Peyer's patch (tissue), 4 donors: Measurements from ENCODE around the gene MRGPRD. TPM values are rescaled to one million over a fixed set of nuclear protein-coding genes. Genes with fewer than 3 reads are reported as not detected.

Experiments used
- DNase-seq, 3 donors: peaks; one replicate each; pipeline ENCODE4 v3.0.0-alpha.2; 2017 to 2019
- H3K27ac ChIP-seq, 4 donors: fragments of 200-600 bp; sonication (generic); one replicate each; pipeline ENCODE4 v1.5.1; 2016 to 2019
- H3K27me3 ChIP-seq, 2 donors: fragments of 200-600 bp; sonication (generic); one replicate each; pipeline ENCODE4 v1.5.1; 2019
- H3K36me3 ChIP-seq, 3 donors: fragments of 200-600 bp; sonication (generic); one replicate each; pipeline ENCODE4 v1.5.1; 2016 to 2019
- H3K4me1 ChIP-seq, 4 donors: fragments of 200-600 bp; sonication (generic); one replicate each; pipeline ENCODE4 v1.5.1; 2016 to 2019
- H3K4me3 ChIP-seq, 4 donors: fragments of 200-600 bp; sonication (generic); 1 replicate in 3 of 4; 2 replicates in 1 of 4; pipeline ENCODE4 v1.5.1; 2016 to 2019; ENCODE audit warnings: mild to moderate bottlenecking in 1 of 4
- H3K9me3 ChIP-seq, 4 donors: fragments of 200-600 bp; sonication (generic); one replicate each; pipeline ENCODE4 v1.5.1; 2016 to 2019; ENCODE audit warnings: mild to moderate bottlenecking in 1 of 4
- CTCF ChIP-seq, 6 experiments: fragments of 450-650 bp in 4 of 6; fragments of 200-600 bp in 2 of 6; sonication (generic) in 1 of 6; IDR thresholded peaks; one replicate each; pipeline ENCODE4 v1.5.1; 2017 to 2019; ENCODE audit warnings: antibody characterized with exemption in 6 of 6, mild to moderate bottlenecking in 3 of 6, moderate library complexity in 1 of 6
- POLR2A ChIP-seq, 2 donors: fragments of 450-650 bp; IDR thresholded peaks; one replicate each; pipeline ENCODE4 v1.5.1; 2017; ENCODE audit warnings: antibody characterized with exemption in 2 of 2, mild to moderate bottlenecking in 2 of 2, moderate library complexity in 2 of 2
- total RNA-seq, 4 donors: library from RNA; depleted of rRNA; stranded (reverse); fragments of >200 nt; gene quantifications; one replicate each; pipeline ENCODE4 v1.1.0, GENCODE V29; 2016

Gene MRGPRD
- total RNA-seq, 4 donors from 2014 or later = not detected

- H3K36me3 ChIP-seq = peaks cover 0 to 49% (median 0%) of the 10 kb centered on the region in 3 donors
Measured at GRCh38 chr11:68939583-68940555, 40.9 kb downstream of the MRGPRD start.

GRCh38 chr11:68938816-68939582 is 41.8 kb downstream of the MRGPRD start:
- Histone ChIP-seq H3K27ac (no peak overlapping the region), H3K9me3 (no peaks in the 10 kb centered on the region), H3K4me3 (no peak overlapping the region), H3K4me1 (no peaks in the 10 kb centered on the region), H3K36me3 (peaks cover 0 to 56% (median 0%) of the 10 kb centered on the region in 3 donors), H3K27me3 (no peaks in the 10 kb centered on the region)
- no peak for DNase-seq
- no peak for TF ChIP-seq POLR2A (IDR thresholded peaks at IDR 0.05)
- no peak for TF ChIP-seq CTCF (IDR thresholded peaks at IDR 0.05)

More at GRCh38 chr11:68939583-68940555, 40.9 kb downstream of the MRGPRD start:
- Histone ChIP-seq H3K9me3 (no peaks in the 10 kb centered on the region), H3K4me1 (no peaks in the 10 kb centered on the region), H3K4me3 (no peak overlapping the region), H3K27ac (peak overlapping the region in 1 of 4 donors; percentile 84), H3K27me3 (no peaks in the 10 kb centered on the region)
- DNase-seq = peak in 1 of 3 donors; percentile 46
- no peak for TF ChIP-seq POLR2A (IDR thresholded peaks at IDR 0.05)
- no peak for TF ChIP-seq CTCF (IDR thresholded peaks at IDR 0.05)

- H3K36me3 ChIP-seq = peaks cover 0 to 62% (median 0%) of the 10 kb centered on the region in 3 donors
- no peak for DNase-seq
- TF ChIP-seq POLR2A (IDR thresholded peaks at IDR 0.05) (no peak), CTCF (IDR thresholded peaks at IDR 0.05) (no peak)
- no peaks in the 10 kb centered on the region for H3K27me3 ChIP-seq
- no peaks in the 10 kb centered on the region for H3K9me3 ChIP-seq
- H3K27ac ChIP-seq = no peak overlapping the region
- no peak overlapping the region for H3K4me3 ChIP-seq
- H3K4me1 ChIP-seq = no peaks in the 10 kb centered on the region
Measured at GRCh38 chr11:68938088-68938487, 42.7 kb downstream of the MRGPRD start.

- Histone ChIP-seq H3K27ac (no peak overlapping the region), H3K4me3 (no peak overlapping the region), H3K27me3 (no peaks in the 10 kb centered on the region), H3K36me3 (peaks cover 0 to 67% (median 0%) of the 10 kb centered on the region in 3 donors), H3K4me1 (no peaks in the 10 kb centered on the region), H3K9me3 (no peaks in the 10 kb centered on the region)
- TF ChIP-seq POLR2A (IDR thresholded peaks at IDR 0.05) (no peak), CTCF (IDR thresholded peaks at IDR 0.05) (no peak)
- DNase-seq = no peak
Measured at GRCh38 chr11:68936676-68937620, 43.8 kb downstream of the MRGPRD start.

- no peak for TF ChIP-seq CTCF (IDR thresholded peaks at IDR 0.05)
- TF ChIP-seq POLR2A (IDR thresholded peaks at IDR 0.05) = no peak
- no peak for DNase-seq
- no peaks in the 10 kb centered on the region for H3K9me3 ChIP-seq
- H3K27ac ChIP-seq = no peak overlapping the region
- no peak overlapping the region for H3K4me3 ChIP-seq
- peaks cover 0 to 70% (median 0%) of the 10 kb centered on the region in 3 donors for H3K36me3 ChIP-seq
- no peaks in the 10 kb centered on the region for H3K27me3 ChIP-seq
- H3K4me1 ChIP-seq = no peaks in the 10 kb centered on the region
Measured at GRCh38 chr11:68936358-68936636, 44.5 kb downstream of the MRGPRD start.
